ENCODE measurements around the gene LRMDA.

GRCh38 chr10:75766106-75766505 lies 334.7 kb downstream of the LRMDA start:
- TF ChIP-seq POLR2A (IDR thresholded peaks at IDR 0.05; ENCODE audit: low read depth, low read length) (no peak), CTCF (conservative IDR thresholded peaks at IDR 0.05; ENCODE audit: low read depth, low read length) (no peak)
- TF ChIP-seq, protein P1, sequence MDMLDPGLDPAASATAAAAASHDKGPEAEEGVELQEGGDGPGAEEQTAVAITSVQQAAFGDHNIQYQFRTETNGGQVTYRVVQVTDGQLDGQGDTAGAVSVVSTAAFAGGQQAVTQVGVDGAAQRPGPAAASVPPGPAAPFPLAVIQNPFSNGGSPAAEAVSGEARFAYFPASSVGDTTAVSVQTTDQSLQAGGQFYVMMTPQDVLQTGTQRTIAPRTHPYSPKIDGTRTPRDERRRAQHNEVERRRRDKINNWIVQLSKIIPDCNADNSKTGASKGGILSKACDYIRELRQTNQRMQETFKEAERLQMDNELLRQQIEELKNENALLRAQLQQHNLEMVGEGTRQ (IDR thresholded peaks at IDR 0.05; ENCODE audit: low read depth, low read length) = no peak

All from IMR-90 (cell line).